Body of pancreas (tissue), 4 donors: ENCODE data around the gene HIGD1C. TPM values are rescaled to one million over a fixed set of nuclear protein-coding genes. Genes with fewer than 3 reads are reported as not detected.
A peak's percentile ranks its signal among the peaks of the same experiment; 100 is the strongest.

Source experiments
- ATAC-seq: fragments of 150-250 bp; one replicate; pipeline ENCODE4 v1.9.1; 2016
- DNase-seq, 4 donors: peaks; one replicate each; pipeline ENCODE4 v3.0.0-alpha.2; 2019
- H3K27ac ChIP-seq, 4 donors: fragments of 200-600 bp; sonication (generic); 1 replicate in 3 of 4; 2 replicates in 1 of 4; pipeline versions ENCODE4 v1.5.1 to v1.6.1; 2016 to 2019; ENCODE audit warnings: mild to moderate bottlenecking in 1 of 4, mixed read lengths in 1 of 4, moderate library complexity in 1 of 4
- H3K27me3 ChIP-seq, 2 donors: fragments of 200-600 bp; sonication (generic); one replicate each; pipeline ENCODE4 v1.6.0; 2016; ENCODE audit warnings: mild to moderate bottlenecking in 1 of 2
- H3K36me3 ChIP-seq, 2 donors: fragments of 200-600 bp; sonication (generic); replicated peaks in 1 of 2; 2 replicates each; pipeline ENCODE4 v1.5.1; 2016; ENCODE audit warnings: low read depth in 2 of 2; ENCODE audit not compliant: insufficient read depth in 1 of 2
- H3K4me1 ChIP-seq: fragments of 200-600 bp; sonication (generic); one replicate; pipeline ENCODE4 v1.6.0; 2016
- H3K4me3 ChIP-seq, 2 donors: fragments of 200-600 bp; sonication (generic); 1 replicate in 1 of 2; 2 replicates in 1 of 2; pipeline ENCODE4 v1.5.1; 2016 to 2019
- H3K9me3 ChIP-seq, 3 donors: fragments of 200-600 bp; sonication (generic); 1 replicate in 2 of 3; 2 replicates in 1 of 3; pipeline ENCODE4 v1.5.1; 2016
- POLR2A ChIP-seq, 3 donors: fragments of 450-650 bp; IDR thresholded peaks; one replicate each; pipeline ENCODE4 v1.6.1; 2016; ENCODE audit warnings: antibody characterized with exemption in 3 of 3, mild to moderate bottlenecking in 2 of 3
- WGBS, 2 donors: methylation state at CpG; one replicate each; pipeline ENCODE4 v1.1.5; 2017; 5-methylcytosine and 5-hydroxymethylcytosine counted together
- intact Hi-C: fragments of 100-400 bp; cut with DNase I; formaldehyde crosslinking; loops from one replicate; pipeline ENCODE4 v1.15.1; 2023
- total RNA-seq, 2 donors: library from RNA; depleted of rRNA; stranded (reverse); fragments of >200 nt; gene quantifications; one replicate each; pipeline ENCODE4 v1.1.0, GENCODE V29; 2016
- TF ChIP-seq, protein P1 (sequence below), 7 experiments: fragments of 450-650 bp in 4 of 7; fragments of 200-600 bp in 3 of 7; sonication (generic) in 3 of 7; IDR thresholded peaks; one replicate each; pipeline ENCODE4 v1.5.1; 2016 to 2019; ENCODE audit warnings: antibody characterized with exemption in 7 of 7

The HIGD1C gene
- total RNA-seq, 2 donors from 2014 or later, result not detected

DNA sequence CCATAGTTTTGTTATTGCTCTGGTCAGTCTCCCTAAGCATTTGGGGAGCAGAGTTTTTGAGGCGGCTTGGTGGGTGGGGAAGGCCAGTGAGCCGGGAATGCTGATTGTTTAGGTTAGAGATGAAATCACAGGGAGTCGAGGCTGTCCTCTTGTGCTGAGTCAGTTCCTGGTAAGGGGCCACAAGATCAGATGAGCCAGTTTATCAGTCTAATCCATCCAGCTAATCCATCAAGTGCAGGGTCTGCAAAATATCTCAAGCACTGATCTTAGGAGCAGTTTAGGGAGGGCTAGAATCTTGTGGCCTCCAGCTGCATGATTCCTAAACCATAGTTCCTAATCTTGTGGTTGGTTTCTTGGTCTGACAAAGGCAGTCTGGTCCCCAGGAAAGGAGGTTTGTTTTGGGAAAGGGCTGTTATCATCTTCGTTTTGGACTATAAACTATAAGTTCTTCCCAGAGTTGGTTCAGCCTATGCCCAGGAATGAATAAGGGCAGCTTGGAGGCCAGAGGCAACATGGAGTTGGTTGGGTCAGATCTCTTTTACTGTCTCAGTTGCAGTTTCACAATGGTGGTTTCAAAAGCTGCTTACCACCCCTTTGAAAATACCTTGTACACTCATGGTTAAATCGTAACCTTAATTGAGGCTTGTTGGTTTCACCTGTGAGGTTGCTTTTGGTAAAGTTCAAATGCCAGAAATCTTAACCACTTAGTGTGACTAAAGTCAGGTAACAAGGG is 33.6 kb upstream of the HIGD1C start:
- H3K27ac ChIP-seq, result no peak overlapping the region
- no peak for DNase-seq
- intact Hi-C loops, result no loop called here
- no peak for ATAC-seq
- H3K4me3 ChIP-seq, result no peak overlapping the region
- 81 to 87% methylated on average over 5 of the region's 5 CpGs for whole genome bisulfite sequencing, 2 donors
- no peak for TF ChIP-seq POLR2A (IDR thresholded peaks at IDR 0.05)
- TF ChIP-seq, protein P1, sequence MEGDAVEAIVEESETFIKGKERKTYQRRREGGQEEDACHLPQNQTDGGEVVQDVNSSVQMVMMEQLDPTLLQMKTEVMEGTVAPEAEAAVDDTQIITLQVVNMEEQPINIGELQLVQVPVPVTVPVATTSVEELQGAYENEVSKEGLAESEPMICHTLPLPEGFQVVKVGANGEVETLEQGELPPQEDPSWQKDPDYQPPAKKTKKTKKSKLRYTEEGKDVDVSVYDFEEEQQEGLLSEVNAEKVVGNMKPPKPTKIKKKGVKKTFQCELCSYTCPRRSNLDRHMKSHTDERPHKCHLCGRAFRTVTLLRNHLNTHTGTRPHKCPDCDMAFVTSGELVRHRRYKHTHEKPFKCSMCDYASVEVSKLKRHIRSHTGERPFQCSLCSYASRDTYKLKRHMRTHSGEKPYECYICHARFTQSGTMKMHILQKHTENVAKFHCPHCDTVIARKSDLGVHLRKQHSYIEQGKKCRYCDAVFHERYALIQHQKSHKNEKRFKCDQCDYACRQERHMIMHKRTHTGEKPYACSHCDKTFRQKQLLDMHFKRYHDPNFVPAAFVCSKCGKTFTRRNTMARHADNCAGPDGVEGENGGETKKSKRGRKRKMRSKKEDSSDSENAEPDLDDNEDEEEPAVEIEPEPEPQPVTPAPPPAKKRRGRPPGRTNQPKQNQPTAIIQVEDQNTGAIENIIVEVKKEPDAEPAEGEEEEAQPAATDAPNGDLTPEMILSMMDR (IDR thresholded peaks at IDR 0.05), result no peak
- peaks cover 0 to 12% (median 0%) of the 10 kb centered on the region in 3 donors for H3K9me3 ChIP-seq
- H3K4me1 ChIP-seq, result peaks cover 14% of the 10 kb centered on the region
- no peaks in the 10 kb centered on the region for H3K27me3 ChIP-seq
- H3K36me3 ChIP-seq, result no peaks in the 10 kb centered on the region

DNA sequence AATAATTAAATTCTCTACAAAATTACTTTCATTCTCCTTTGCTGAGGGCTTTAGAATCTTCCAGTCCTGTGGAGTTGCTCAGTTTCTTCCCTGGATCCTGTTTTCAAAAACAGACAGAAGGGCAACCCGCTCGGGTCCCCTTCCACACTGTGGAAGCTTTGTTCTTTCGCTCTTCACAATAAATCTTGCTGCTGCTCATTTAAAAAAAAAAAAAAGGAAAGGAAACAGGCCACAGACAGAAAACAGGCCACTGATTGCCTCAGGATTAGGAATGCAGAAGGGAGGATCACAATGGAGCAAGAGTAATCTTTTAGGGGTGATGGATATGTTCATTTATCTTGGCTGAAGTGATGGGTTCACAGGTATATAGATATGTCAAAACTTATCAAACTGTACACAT is 29.5 kb upstream of the HIGD1C start:
- no peaks in the 10 kb centered on the region for H3K27me3 ChIP-seq
- H3K4me3 ChIP-seq, result no peak overlapping the region
- intact Hi-C loops, result no loop called here
- ATAC-seq, result no peak
- no peaks in the 10 kb centered on the region for H3K36me3 ChIP-seq
- TF ChIP-seq, protein P1 (IDR thresholded peaks at IDR 0.05), result no peak
- 48 to 69% methylated on average over 3 of the region's 3 CpGs for WGBS, 2 donors
- H3K9me3 ChIP-seq, result no peaks in the 10 kb centered on the region
- H3K27ac ChIP-seq, result peak overlapping the region; percentile 43 to 87 (median 84)
- H3K4me1 ChIP-seq, result peaks cover 19% of the 10 kb centered on the region
- peak in 1 of 4 donors; percentile 17 for DNase-seq

DNA sequence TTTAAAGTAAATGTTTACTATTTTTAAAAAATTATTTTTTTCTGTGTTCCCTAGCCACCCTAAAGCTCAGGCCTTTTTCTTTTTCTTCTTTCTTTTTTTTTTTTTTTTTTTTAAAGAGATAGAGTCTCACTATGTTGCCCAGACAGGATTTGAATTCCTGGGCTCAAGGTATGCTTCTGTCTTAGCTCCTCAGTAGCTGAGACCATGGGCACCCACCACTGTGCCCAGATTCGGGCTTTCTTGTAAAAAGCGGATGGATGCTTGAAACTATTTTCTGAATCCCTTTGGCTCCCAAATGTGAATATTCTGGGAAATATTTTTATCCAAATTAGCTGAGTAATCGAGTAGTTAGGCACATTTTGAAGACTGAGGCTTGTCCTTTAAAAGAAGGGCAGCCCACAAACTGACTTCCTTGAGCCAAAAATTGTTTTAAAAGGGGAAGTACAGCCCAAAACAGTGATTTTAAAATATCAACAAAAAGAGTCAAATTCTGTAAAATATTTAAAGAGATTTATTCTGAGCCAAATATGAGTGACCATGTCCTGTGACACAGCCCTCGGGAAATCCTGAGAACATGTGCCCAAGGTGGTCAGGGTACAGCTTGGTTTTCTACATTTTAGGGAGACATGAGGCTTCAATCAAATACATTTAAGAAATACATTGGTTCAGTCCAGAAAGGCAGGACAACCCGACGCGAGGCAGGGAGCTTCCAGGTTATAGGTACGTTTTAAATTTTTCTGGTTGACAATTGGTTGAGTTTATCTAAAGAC is 28.8 kb upstream of the HIGD1C start:
- H3K4me3 ChIP-seq, result no peak overlapping the region
- intact Hi-C loops, result no loop called here
- H3K9me3 ChIP-seq, result no peaks in the 10 kb centered on the region
- no peak for TF ChIP-seq POLR2A (IDR thresholded peaks at IDR 0.05)
- TF ChIP-seq, protein P1 (IDR thresholded peaks at IDR 0.05), result no peak
- DNase-seq (no peak), ATAC-seq (no peak)
- no peaks in the 10 kb centered on the region for H3K36me3 ChIP-seq
- H3K4me1 ChIP-seq, result peaks cover 27% of the 10 kb centered on the region
- H3K27me3 ChIP-seq, result no peaks in the 10 kb centered on the region
- peak overlapping the region; percentile 82 to 87 (median 84) for H3K27ac ChIP-seq
- WGBS, 2 donors, result 22 to 26% methylated on average over 8 of the region's 8 CpGs

DNA sequence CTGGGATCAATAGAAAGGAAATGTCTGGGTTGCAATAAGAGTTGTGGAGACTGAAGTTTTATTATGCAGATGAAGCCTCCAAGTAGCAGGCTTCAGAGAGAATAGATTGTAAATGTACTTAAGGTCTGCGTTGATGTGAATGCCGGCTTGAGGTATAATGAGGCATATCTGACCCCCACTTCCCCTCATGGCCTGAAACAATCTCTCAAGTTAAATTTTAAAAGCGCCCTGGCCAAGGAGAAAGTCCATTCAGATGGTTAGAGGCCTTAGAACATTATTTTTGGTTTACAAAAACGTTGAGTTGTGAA is 28.3 kb upstream of the HIGD1C start:
- TF ChIP-seq POLR2A (IDR thresholded peaks at IDR 0.05), result no peak
- TF ChIP-seq, protein P1 (IDR thresholded peaks at IDR 0.05), result no peak
- Histone ChIP-seq H3K27ac (peak overlapping the region; percentile 82 to 87 (median 84)), H3K27me3 (no peaks in the 10 kb centered on the region), H3K4me3 (no peak overlapping the region), H3K4me1 (peaks cover 32% of the 10 kb centered on the region), H3K9me3 (no peaks in the 10 kb centered on the region), H3K36me3 (no peaks in the 10 kb centered on the region)
- 0 to 1% methylated on average over 4 of the region's 4 CpGs for WGBS, 2 donors
- intact Hi-C loops, result no loop called here
- no peak for DNase-seq
- no peak for ATAC-seq
